ENCODE data around the gene HTRA3. TPM values are rescaled to one million over a fixed set of nuclear protein-coding genes. Genes with fewer than 3 reads are reported as not detected.

The HTRA3 gene
- total and polyA plus RNA-seq, 2 of the 8 experiments (the other 6 are each of a cell fraction or from before 2014, with no cell fraction given): 3.2 to 5.8 TPM

DNA sequence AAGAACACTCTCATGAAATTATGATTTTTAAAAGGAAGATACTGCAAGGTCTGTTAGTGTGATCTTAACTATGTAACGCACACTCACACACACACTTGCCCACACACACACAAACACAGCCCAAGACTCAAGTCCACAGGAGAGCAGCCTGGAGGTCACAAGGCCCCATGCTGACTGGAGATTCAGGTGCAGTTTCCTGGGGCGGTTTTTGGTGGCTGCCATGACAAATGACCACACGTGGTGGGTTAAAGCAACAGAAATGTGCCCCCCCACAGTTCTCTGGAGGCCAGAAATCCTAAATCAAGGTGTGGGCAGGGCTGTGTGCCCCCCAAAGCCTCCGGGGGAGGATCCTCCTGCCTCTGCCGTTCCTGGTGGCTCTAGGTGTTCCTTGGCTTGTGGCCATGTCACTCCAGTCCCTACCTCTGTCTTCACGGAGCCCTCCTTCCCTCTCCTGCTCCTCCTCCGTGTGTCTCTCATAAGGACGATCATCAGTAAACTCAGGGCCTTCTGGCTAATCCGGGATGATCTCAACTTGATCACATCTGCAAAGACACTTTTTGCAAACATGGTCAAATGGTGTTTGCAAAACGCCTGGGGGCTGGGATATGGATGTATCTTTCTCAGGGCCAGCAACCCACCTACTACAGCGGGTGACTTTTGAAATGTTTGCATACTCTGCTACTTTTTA, 9.7 kb upstream of the HTRA3 start (continued):
- TF ChIP-seq, protein P1, sequence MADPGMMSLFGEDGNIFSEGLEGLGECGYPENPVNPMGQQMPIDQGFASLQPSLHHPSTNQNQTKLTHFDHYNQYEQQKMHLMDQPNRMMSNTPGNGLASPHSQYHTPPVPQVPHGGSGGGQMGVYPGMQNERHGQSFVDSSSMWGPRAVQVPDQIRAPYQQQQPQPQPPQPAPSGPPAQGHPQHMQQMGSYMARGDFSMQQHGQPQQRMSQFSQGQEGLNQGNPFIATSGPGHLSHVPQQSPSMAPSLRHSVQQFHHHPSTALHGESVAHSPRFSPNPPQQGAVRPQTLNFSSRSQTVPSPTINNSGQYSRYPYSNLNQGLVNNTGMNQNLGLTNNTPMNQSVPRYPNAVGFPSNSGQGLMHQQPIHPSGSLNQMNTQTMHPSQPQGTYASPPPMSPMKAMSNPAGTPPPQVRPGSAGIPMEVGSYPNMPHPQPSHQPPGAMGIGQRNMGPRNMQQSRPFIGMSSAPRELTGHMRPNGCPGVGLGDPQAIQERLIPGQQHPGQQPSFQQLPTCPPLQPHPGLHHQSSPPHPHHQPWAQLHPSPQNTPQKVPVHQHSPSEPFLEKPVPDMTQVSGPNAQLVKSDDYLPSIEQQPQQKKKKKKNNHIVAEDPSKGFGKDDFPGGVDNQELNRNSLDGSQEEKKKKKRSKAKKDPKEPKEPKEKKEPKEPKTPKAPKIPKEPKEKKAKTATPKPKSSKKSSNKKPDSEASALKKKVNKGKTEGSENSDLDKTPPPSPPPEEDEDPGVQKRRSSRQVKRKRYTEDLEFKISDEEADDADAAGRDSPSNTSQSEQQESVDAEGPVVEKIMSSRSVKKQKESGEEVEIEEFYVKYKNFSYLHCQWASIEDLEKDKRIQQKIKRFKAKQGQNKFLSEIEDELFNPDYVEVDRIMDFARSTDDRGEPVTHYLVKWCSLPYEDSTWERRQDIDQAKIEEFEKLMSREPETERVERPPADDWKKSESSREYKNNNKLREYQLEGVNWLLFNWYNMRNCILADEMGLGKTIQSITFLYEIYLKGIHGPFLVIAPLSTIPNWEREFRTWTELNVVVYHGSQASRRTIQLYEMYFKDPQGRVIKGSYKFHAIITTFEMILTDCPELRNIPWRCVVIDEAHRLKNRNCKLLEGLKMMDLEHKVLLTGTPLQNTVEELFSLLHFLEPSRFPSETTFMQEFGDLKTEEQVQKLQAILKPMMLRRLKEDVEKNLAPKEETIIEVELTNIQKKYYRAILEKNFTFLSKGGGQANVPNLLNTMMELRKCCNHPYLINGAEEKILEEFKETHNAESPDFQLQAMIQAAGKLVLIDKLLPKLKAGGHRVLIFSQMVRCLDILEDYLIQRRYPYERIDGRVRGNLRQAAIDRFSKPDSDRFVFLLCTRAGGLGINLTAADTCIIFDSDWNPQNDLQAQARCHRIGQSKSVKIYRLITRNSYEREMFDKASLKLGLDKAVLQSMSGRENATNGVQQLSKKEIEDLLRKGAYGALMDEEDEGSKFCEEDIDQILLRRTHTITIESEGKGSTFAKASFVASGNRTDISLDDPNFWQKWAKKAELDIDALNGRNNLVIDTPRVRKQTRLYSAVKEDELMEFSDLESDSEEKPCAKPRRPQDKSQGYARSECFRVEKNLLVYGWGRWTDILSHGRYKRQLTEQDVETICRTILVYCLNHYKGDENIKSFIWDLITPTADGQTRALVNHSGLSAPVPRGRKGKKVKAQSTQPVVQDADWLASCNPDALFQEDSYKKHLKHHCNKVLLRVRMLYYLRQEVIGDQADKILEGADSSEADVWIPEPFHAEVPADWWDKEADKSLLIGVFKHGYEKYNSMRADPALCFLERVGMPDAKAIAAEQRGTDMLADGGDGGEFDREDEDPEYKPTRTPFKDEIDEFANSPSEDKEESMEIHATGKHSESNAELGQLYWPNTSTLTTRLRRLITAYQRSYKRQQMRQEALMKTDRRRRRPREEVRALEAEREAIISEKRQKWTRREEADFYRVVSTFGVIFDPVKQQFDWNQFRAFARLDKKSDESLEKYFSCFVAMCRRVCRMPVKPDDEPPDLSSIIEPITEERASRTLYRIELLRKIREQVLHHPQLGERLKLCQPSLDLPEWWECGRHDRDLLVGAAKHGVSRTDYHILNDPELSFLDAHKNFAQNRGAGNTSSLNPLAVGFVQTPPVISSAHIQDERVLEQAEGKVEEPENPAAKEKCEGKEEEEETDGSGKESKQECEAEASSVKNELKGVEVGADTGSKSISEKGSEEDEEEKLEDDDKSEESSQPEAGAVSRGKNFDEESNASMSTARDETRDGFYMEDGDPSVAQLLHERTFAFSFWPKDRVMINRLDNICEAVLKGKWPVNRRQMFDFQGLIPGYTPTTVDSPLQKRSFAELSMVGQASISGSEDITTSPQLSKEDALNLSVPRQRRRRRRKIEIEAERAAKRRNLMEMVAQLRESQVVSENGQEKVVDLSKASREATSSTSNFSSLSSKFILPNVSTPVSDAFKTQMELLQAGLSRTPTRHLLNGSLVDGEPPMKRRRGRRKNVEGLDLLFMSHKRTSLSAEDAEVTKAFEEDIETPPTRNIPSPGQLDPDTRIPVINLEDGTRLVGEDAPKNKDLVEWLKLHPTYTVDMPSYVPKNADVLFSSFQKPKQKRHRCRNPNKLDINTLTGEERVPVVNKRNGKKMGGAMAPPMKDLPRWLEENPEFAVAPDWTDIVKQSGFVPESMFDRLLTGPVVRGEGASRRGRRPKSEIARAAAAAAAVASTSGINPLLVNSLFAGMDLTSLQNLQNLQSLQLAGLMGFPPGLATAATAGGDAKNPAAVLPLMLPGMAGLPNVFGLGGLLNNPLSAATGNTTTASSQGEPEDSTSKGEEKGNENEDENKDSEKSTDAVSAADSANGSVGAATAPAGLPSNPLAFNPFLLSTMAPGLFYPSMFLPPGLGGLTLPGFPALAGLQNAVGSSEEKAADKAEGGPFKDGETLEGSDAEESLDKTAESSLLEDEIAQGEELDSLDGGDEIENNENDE (IDR thresholded peaks at IDR 0.05; ENCODE audit: insufficient replicate concordance, low read length): no peak
- TF ChIP-seq SRF (IDR thresholded peaks at IDR 0.05; ENCODE audit: low read depth, low read length) (no peak), CEBPB (IDR thresholded peaks at IDR 0.05; ENCODE audit: low read depth, low read length) (no peak), JUN (IDR thresholded peaks at IDR 0.05; ENCODE audit: low read depth, low read length) (no peak), TAF1 (IDR thresholded peaks at IDR 0.05; ENCODE audit: low read depth, low read length) (no peak), FOSL1 (IDR thresholded peaks at IDR 0.05; ENCODE audit: insufficient read depth, low read depth, low read length) (no peak), SIRT6 (IDR thresholded peaks at IDR 0.05; ENCODE audit: low read length) (no peak), TBP (IDR thresholded peaks at IDR 0.05; ENCODE audit: low read depth, low read length) (no peak), GABPA (IDR thresholded peaks at IDR 0.05; ENCODE audit: borderline replicate concordance, insufficient read depth, low read length) (no peak), RBBP5 (IDR thresholded peaks at IDR 0.05; ENCODE audit: borderline replicate concordance, low read depth, low read length) (no peak), RNF2 (IDR thresholded peaks at IDR 0.05; ENCODE audit: borderline replicate concordance, low read depth, low read length, missing control alignments, poor library complexity, severe bottlenecking) (no peak)

All from H1 (cell line).